ENCODE results near the gene CCND1.

Gene CCND1

DNA sequence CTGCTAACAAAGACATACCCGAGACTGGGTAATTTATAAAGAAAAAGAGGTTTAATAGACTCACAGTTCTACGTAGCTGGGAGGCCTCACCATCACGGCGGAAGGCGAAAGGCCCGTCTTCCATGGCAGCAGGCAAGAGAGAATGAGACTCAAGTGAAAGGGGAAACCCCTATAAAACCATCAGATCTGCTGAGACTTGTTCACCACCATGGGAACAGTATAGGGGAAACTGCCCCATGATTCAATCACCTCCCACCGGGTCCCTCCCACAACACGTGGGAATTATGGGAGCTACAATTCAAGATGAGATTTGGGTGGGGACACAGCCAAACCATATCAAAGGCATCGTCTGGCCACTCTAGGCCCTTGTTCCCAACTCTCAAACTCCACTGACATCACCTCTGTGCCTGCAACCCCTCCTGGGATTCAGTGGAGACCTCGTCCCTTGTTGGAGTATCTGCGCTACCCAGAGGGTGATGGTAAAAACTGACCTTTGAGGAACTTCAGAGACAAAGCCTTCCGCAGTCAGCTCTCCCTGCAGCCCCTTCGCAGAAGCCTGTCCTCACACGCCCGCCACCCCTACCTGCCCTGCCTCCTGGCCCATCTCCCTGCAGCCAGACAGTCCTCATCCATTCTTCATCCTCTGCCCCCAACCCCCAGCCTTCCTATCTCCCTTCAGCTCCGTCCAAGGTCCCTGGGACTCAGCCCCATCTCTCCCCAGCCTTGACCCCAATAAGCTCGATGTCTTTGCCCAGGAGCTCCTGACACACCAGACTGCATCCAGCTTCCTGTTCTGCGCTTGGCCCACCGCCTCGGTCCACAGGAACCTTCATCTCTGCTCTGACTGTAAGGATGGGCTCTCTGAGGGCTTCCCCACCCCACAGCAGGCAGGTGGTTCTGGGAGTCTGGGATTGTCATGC, 15.8 kb downstream of the CCND1 start:
- FAIRE-seq (no peak), DNase-seq (ENCODE audit: insufficient read length, low spot score) (no peak)
- no peak for TF ChIP-seq POLR2A (IDR thresholded peaks at IDR 0.05; ENCODE audit: low read depth, low read length)

DNA sequence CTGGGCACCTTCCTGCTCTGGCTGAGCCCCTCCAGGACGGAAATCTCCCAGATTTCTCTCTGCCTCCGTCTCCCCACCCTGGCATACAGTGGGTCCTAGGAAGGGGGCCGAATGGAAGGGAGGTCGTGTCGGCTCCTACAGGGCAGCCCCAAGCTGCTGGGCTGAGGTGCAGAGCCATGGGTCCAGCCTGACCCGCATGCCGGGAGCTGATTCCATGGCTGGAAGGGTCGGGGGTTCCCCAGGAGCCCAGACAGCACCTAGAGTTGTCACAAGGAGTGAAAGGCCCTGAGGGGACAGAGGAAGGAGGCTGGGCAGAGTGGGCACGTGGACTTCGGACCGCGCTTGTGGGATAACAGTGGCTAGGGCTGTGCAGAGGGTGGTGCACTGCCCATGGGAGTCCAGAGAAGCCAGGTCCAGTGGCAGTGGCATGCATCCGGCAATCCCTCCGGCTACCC, 16.5 kb downstream of the CCND1 start:
- no peak for FAIRE-seq
- no peak for TF ChIP-seq POLR2A (IDR thresholded peaks at IDR 0.05; ENCODE audit: low read depth, low read length)
- DNase-seq (ENCODE audit: insufficient read length, low spot score), result no peak

DNA sequence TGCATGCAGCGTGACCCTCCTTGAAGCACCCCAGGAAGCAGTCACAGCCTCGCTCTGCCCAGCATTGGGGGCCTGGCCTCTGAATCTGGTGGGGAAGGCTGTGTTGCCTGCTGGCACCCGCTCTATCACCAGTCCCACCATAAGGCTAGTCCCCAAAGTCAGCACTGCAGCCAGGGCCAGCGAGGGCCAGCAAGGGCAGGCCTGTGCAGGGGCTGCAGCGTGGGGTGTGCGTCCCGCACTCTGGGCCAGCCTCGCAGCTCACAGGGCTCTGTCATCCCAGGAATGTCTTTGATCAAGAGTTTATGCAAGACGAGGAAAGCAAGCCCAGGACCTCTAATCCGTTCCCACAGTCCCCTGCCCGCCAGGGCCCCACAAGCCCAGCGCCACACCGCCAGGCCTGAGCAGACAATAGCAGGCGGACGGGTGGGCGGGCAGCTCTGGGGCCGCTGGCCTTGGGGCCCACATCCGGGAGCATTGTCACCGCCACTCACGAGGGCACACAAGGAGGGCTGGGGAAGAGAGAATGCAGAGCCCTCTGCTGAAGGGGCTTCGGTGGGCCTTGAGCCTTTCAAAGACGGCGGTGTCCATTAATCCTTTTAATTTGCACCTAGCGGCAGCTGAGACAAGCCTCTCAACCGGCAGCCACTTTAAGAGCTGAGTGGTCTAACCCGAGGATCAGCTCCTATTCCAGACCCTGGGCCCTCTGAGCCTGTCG, 17.1 kb downstream of the CCND1 start:
- DNase-seq (ENCODE audit: insufficient read length, low spot score) (no peak), FAIRE-seq (no peak)
- TF ChIP-seq POLR2A (IDR thresholded peaks at IDR 0.05; ENCODE audit: low read depth, low read length), result no peak

DNA sequence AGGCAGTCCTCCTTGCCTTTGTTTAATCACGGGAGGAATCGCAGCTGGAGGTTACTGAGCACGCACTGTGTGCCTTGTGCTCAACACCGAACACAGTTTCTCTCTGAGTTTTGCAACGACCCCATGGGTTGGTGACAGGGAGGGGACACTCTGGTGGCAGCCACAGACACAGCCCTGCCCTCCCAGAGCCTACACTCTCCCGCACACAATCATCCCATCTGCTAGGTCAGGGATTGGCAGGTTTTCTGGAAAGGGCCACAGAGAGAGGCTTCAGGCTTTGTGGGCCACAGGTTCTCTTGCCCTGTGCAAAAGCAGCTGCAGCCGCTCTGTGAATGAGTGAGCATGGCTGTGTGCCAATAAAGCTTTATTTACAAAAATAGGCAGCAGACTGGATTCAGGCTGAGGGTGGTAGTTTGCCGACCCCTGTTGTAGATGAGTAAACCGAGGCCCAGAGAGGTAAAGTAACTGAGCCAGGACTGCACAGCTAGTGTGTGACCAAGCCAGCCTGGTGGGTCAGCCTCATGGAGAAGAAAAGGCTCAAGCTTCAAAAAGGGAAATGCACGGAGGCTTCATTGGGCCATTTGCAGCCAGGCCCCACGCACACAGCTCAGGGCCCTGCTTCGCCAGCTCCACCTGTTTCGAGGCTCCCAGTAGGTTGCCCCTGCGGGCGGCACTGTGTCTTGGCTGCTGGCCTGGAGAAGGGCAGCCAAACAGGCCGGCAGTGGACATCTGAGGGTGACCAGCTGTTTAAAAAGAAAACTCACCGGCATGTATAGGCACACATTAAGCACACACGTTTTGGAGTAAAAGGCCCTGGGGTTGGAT, 17.9 kb downstream of the CCND1 start:
- no peak for TF ChIP-seq POLR2A (IDR thresholded peaks at IDR 0.05; ENCODE audit: low read depth, low read length)
- no peak for FAIRE-seq
- DNase-seq (ENCODE audit: insufficient read length, low spot score), result no peak

DNA sequence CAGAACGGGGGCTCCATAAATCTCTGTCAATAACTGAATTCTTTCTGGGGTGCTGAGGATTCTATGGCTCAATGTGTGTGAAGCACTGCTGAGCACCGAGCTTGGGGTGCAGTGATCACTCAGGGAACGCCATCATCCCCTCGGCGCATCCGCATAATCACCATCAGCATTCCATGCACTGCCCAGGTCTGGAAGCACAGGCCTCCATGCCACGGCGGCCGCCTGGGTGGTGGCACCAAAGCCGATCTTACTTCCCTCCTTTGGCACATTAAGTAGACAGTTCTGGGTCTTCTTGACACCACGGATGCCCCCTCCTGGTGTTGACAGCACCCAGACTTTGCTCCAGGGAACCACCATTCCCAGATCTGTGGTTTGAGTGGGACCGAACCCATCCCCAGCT, 18.6 kb downstream of the CCND1 start:
- FAIRE-seq (no peak), DNase-seq (ENCODE audit: insufficient read length, low spot score) (no peak)
- TF ChIP-seq POLR2A (IDR thresholded peaks at IDR 0.05; ENCODE audit: low read depth, low read length), result no peak

DNA sequence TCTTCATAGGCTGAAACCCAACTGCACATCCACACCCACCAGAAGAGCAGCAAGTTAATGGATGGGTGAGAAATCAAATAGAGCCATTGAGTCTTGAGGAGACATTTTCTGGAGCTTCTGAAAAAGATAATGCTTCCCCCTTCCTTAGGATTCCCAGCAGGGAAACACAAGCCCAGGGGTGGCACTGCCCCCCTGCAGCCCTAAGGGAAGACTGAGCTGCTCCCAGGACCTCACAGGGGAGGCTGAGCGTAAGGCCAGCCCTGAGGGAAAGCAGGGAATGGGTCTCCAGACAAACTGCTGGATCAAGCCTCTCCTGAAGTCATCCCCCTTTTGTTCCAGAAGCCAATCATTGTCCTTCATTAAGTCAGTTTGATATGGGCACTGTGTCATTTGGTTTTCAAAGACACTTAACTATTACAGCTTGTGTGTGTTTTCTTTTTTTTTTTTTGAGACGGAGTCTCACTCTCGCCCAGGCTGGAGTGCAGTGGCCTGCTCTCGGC, 19.1 kb downstream of the CCND1 start:
- FAIRE-seq (no peak), DNase-seq (ENCODE audit: insufficient read length, low spot score) (no peak)
- no peak for TF ChIP-seq POLR2A (IDR thresholded peaks at IDR 0.05; ENCODE audit: low read depth, low read length)

DNA sequence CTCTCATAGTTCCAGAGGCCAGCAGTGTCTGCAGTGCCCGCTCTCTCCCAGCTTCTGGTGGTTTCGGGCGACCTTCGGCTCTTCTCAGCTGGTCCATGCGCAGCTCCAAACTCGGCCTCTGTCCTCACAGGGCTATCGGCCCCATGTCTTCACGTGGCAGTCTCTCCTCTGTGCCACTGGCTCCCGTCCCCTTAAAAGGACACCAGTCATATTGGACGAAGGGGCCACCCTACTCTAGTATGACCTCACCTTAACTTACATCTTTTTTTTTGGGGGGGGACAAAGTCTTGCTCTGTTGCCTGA, 20.4 kb downstream of the CCND1 start:
- DNase-seq (ENCODE audit: insufficient read length, low spot score) (no peak), FAIRE-seq (no peak)
- no peak for TF ChIP-seq POLR2A (IDR thresholded peaks at IDR 0.05; ENCODE audit: low read depth, low read length)

DNA sequence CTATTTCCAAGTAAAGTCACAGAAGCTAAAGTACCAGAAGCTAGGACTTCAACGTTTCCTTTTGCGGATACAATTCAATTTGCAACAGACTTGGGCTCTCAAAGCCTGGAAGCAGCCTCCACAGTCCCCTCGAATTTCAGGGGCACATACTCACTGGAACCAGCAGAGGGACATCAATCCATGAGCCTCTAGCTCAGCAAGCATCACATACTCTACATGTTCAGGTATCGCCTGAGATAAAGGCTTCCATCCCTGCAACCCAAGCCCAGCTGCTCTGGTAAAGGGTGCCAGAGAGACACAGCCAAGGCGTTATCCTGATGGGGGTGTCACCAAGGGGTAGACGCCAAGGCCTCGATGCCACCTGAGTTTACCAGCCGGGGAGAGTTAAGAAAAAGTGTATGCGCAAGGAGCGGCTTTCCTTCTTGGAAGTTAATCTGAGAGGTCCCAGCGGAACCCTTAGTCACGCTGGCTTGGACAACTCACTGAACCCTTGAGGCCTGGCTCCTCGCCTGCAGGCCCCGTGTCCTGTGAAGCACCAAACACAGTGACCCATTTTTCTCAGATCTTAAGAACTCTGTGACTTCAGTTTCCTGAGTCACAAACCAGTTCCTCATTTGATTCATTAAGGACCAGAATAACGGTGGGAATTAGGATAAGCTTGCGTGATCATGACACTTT, 21.2 kb downstream of the CCND1 start:
- no peak for FAIRE-seq
- DNase-seq (ENCODE audit: insufficient read length, low spot score), result no peak
- no peak for TF ChIP-seq POLR2A (IDR thresholded peaks at IDR 0.05; ENCODE audit: low read depth, low read length)

DNA sequence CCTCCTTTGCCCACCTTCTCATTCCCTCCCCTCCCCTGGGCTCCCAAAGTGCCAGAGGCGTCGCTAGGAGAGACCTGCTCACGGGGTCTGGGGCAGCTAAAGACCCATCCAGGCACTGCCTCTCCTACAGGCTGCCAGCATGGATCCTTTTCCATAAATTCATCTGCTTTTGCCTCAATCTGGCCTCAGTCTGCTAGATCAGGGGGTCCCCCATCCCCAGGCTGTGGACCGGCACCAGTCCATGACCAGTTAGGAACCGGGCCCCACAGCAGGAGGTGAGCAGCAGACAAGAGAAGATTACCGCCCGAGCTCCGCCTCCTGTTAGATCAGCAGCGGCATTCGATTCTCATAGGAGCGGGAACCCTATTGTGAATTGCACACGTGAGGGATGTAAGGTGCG, 21.9 kb downstream of the CCND1 start:
- FAIRE-seq, result no peak
- no peak for TF ChIP-seq POLR2A (IDR thresholded peaks at IDR 0.05; ENCODE audit: low read depth, low read length)
- DNase-seq (ENCODE audit: insufficient read length, low spot score), result no peak

DNA sequence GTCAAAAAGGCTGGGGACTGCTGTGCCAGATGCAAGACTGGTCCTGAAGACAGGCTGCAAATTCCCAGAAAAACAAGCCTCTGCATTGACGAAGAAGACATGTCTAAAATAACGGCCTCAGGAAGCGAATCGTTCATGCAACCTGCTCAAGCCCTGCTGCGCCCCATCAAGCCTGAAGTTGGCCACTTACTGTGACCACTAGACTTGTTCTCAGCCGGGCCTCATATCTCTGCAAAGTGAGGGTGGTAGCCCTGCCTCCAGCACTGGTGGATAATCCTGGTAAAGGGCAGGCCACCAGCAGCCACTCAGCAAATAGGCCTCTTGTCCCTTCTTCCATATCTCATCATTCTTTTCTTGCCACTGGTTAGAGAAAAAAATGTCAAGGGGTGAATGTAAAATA, 22.4 kb downstream of the CCND1 start:
- DNase-seq (ENCODE audit: insufficient read length, low spot score) (no peak), FAIRE-seq (no peak)
- TF ChIP-seq POLR2A (IDR thresholded peaks at IDR 0.05; ENCODE audit: low read depth, low read length), result no peak

DNA sequence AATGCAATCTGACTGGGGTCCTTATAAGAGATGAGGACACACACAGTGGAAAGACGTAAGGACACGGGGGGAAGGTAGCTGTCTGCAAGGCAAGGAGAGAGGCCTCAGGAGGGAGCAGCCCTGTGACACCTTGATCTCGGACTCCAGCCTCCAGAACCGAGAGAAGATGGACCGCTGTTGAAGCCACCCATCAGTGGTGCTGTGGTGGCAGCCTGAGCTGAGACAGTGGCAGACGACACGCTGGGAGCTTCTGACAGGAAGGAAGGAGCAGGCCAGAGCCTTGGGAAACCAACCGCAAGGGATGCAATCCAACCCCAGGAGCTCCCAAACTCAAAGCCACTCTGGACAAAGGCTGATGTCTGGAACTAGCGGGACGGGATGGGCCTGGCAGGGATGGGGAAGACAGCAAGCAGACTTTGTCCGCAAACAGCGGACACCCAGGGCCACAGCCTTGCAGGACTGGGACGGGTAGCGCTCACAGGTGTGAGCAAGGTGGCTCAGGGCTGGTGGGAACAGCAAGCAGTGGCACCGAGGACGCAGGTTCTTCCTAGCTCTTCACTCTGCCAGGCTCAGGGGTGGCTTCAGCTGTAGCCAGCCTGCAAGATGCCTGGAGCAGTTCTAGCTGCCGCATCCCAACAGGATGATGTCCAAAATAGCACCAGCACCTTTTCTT, 23.3 kb downstream of the CCND1 start:
- DNase-seq (ENCODE audit: insufficient read length, low spot score) (no peak), FAIRE-seq (no peak)
- TF ChIP-seq POLR2A (IDR thresholded peaks at IDR 0.05; ENCODE audit: low read depth, low read length), result no peak

DNA sequence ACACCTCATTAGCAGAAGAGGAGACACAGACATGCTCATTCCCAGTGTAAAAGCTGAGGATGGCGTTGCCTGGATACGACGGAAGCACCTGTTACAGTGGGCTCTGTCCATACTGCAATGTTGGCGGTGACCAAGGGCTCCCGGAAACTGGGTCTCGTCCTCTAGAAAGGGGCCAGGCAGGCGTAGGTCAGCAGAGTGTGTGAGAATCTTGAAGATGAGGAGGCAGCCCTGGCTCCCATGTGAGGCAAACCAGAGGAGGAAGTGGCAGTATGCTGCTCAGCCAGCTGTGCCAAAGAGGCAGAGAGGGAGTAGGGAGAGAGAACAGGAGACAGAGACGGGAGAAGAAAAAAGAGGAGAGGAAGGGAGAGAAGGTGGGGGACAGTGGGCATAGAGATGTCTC, 23.9 kb downstream of the CCND1 start:
- no peak for TF ChIP-seq POLR2A (IDR thresholded peaks at IDR 0.05; ENCODE audit: low read depth, low read length)
- no peak for FAIRE-seq
- no peak for DNase-seq (ENCODE audit: insufficient read length, low spot score)

DNA sequence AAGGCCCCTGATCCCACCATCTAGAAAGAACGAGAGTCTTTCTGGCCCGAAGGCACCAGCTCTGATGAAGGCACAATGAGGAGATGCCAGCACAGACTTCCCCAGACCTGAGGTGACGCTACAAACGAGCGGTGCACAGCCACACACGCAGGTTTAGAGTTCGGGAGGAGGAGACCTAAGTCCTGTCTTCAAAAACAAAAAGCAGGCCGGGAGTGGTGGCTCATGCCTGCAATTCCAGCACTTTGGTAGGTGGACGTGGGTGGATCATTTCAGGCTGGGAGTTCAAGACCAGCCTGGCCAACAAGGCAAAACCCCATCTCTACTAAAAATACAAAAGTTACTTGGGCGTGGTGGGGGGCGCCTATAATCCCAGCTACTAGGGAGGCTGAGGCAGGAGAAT, 24.7 kb downstream of the CCND1 start:
- no peak for TF ChIP-seq POLR2A (IDR thresholded peaks at IDR 0.05; ENCODE audit: low read depth, low read length)
- DNase-seq (ENCODE audit: insufficient read length, low spot score), result no peak
- no peak for FAIRE-seq

Data from H54 (cell line).